C4-2B (cell line): ENCODE data around the gene USP6NL.

ENCODE experiments used
- H3K27ac ChIP-seq: fragments of 450-650 bp; 2 replicates; pipeline ENCODE4 v1.5.1; 2017
- CTCF ChIP-seq: fragments of 450-650 bp; conservative IDR thresholded peaks from 2 replicates; pipeline ENCODE4 v1.5.1; 2017; ENCODE audit warnings: mild to moderate bottlenecking
- ZFX ChIP-seq: fragments of 450-650 bp; IDR thresholded peaks from 2 replicates; pipeline ENCODE4 v1.6.1; 2017

USP6NL gene

GRCh38 chr10:11548768-11549099, 62.7 kb downstream of the USP6NL start:
- no peak for TF ChIP-seq CTCF
- no peak overlapping the region for H3K27ac ChIP-seq

GRCh38 chr10:11548065-11548767, 63.2 kb downstream of the USP6NL start:
- TF ChIP-seq CTCF (no peak), ZFX (no peak)
- no peak overlapping the region for H3K27ac ChIP-seq

- no peak for TF ChIP-seq CTCF
- TF ChIP-seq ZFX = no peak
- H3K27ac ChIP-seq = no peak overlapping the region
Observed at GRCh38 chr10:11546581-11546980, 64.9 kb downstream of the USP6NL start.

- no peak for TF ChIP-seq ZFX
- no peak for TF ChIP-seq CTCF
Observed at GRCh38 chr10:11541296-11541695, 70.2 kb downstream of the USP6NL start.

GRCh38 chr10:11539191-11539868, 72.1 kb downstream of the USP6NL start:
- no peak overlapping the region for H3K27ac ChIP-seq
- no peak for TF ChIP-seq ZFX
- TF ChIP-seq CTCF = no peak

More at GRCh38 chr10:11541296-11541695, 70.2 kb downstream of the USP6NL start:
- H3K27ac ChIP-seq = no peak overlapping the region

GRCh38 chr10:11538834-11539190, 72.6 kb downstream of the USP6NL start:
- TF ChIP-seq ZFX (no peak), CTCF (no peak)
- no peak overlapping the region for H3K27ac ChIP-seq

- H3K27ac ChIP-seq = no peak overlapping the region
- no peak for TF ChIP-seq ZFX
- TF ChIP-seq CTCF = no peak
Observed at GRCh38 chr10:11536228-11536627, 75.2 kb downstream of the USP6NL start.
